Stomach (tissue), 4 donors: ENCODE data around the gene DMC1.

Experiments used
- EP300 ChIP-seq: sonication (generic); formaldehyde crosslinking; IDR thresholded peaks from one replicate; pipeline ENCODE4 v1.6.1; 2017; ENCODE audit warnings: antibody characterized with exemption
- POLR2A ChIP-seq, 4 donors: fragments of 450-650 bp; IDR thresholded peaks; one replicate each; pipeline ENCODE4 v1.6.1; 2016; ENCODE audit warnings: antibody characterized with exemption in 4 of 4, control low read depth in 2 of 4, mild to moderate bottlenecking in 1 of 4, moderate library complexity in 1 of 4
- POLR2AphosphoS5 ChIP-seq, 3 donors: sonication (generic); formaldehyde crosslinking; IDR thresholded peaks; one replicate each; pipeline ENCODE4 v1.6.1; 2016; ENCODE audit warnings: antibody characterized with exemption in 3 of 3
- TF ChIP-seq, protein P1 (sequence below), 7 experiments: fragments of 450-650 bp in 4 of 7; fragments of 200-600 bp in 3 of 7; sonication (generic) in 3 of 7; IDR thresholded peaks; one replicate each; pipeline ENCODE4 v1.5.1; 2016 to 2019; ENCODE audit warnings: antibody characterized with exemption in 7 of 7, control low read depth in 2 of 7, mild to moderate bottlenecking in 1 of 7

DNA sequence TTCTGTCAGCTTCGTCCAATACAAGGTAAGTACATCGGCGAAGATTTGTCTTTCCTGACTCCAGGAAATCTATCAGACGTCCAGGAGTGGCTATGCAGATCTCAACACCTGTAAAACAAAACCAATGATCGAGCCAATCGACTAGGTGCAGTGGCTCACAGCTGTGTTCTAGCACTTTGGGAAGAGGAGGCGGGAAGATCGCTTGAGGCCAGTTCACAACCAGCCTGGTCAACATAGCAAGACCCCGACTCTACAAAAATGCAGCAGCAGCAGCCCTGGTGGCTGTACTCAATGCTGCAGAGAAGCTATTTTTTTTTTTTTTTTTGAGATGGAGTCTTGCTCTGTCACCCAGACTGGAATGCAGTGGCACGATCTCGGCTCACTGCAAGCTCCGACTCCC is 75.0 kb downstream of the DMC1 start:
- TF ChIP-seq, protein P1, sequence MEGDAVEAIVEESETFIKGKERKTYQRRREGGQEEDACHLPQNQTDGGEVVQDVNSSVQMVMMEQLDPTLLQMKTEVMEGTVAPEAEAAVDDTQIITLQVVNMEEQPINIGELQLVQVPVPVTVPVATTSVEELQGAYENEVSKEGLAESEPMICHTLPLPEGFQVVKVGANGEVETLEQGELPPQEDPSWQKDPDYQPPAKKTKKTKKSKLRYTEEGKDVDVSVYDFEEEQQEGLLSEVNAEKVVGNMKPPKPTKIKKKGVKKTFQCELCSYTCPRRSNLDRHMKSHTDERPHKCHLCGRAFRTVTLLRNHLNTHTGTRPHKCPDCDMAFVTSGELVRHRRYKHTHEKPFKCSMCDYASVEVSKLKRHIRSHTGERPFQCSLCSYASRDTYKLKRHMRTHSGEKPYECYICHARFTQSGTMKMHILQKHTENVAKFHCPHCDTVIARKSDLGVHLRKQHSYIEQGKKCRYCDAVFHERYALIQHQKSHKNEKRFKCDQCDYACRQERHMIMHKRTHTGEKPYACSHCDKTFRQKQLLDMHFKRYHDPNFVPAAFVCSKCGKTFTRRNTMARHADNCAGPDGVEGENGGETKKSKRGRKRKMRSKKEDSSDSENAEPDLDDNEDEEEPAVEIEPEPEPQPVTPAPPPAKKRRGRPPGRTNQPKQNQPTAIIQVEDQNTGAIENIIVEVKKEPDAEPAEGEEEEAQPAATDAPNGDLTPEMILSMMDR (IDR thresholded peaks at IDR 0.05) = no peak
- TF ChIP-seq POLR2AphosphoS5 (IDR thresholded peaks at IDR 0.05) (no peak), POLR2A (IDR thresholded peaks at IDR 0.05) (no peak), EP300 (no peak)
